NK-92 (cell line): ENCODE results near the gene STRAP.

Source experiments
- DNase-seq: peaks from one replicate; lab custom pipeline; 2025; ENCODE audit not compliant: unreplicated experiment; lab: John Stamatoyannopoulos, UW

STRAP gene, protein sequence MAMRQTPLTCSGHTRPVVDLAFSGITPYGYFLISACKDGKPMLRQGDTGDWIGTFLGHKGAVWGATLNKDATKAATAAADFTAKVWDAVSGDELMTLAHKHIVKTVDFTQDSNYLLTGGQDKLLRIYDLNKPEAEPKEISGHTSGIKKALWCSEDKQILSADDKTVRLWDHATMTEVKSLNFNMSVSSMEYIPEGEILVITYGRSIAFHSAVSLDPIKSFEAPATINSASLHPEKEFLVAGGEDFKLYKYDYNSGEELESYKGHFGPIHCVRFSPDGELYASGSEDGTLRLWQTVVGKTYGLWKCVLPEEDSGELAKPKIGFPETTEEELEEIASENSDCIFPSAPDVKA

DNA sequence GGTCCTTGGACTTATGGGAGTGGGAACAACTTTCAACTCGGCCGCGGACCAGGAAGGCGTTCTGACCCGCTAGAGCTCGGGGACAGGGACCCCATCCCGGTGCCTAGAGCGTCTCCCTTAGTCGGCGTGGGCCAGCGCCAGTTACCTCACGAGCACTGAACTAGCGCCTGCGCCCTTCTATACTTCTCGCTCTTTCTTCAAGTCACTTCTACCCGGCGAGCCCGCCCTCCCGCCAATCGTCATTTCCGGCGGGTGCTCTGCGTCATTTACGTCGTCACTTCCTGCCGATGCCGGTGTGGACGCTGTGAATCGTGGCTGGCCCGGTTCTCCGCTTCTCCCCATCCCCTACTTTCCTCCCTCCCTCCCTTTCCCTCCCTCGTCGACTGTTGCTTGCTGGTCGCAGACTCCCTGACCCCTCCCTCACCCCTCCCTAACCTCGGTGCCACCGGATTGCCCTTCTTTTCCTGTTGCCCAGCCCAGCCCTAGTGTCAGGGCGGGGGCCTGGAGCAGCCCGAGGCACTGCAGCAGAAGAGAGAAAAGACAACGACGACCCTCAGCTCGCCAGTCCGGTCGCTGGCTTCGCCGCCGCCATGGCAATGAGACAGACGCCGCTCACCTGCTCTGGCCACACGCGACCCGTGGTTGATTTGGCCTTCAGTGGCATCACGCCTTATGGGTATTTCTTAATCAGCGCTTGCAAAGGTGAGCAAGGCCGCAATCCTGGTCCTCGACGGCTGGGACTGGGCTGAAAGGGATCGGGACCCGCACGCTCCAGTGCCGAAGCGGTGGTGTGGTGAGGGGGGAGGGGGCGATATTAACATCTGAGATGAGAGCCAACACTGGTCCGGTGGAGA, at the start of gene STRAP:
Gene STRAP, plus strand, starts transcription at position 270 of the 854 bp plus-strand sequence. Its CDS starts 321 bp downstream, at position 591.
- DNase-seq: peak; percentile 45

DNA sequence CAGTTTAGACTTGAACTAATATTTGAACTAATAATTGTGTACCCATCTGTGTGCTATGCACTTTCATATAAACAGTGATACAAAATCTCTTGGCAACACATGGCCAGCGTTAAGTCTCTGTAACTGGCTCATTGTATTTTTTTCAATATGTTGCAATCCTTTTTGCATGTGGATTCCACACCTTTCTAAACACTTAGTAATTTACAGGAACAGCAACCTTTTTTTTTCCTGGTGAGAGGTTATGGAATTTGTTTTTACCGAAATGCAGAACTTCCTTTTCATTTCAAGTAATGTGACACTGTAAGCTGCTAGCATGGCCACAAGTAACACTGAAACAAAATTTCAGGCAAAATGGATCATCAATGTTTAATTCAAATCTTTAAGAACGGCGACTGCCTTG, 47.6 kb upstream of the STRAP start:
- no peak for DNase-seq

DNA sequence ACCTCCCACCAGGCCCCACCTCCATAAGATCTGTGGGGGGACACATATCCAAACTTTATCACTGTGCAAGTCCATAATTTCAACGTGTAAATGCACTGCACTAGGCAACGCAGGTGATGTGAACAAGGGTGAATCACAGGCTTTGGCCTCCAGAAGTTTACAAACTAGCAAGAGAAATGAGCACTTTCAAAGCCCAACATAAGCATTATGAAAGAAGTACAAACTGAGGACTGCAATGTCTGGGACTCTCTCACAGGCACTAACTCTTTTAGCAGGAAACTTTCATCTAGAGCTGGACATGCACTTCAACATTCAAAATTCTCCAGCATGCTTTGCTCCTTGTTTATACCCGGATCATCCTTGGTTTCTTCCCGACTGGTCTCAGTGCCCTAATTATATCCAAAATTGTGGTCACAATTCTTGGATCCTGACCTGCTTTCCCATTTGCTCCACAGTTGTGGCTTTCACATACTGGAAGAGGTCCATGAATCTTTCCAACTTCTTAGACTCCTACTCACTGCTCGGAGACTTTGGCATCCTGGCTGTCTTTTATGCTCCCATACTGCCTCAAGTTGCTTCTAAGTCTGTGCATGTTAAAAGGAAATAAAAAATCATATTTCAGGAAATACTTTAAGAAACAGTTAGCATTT, 44.9 kb upstream of the STRAP start:
- DNase-seq: no peak

DNA sequence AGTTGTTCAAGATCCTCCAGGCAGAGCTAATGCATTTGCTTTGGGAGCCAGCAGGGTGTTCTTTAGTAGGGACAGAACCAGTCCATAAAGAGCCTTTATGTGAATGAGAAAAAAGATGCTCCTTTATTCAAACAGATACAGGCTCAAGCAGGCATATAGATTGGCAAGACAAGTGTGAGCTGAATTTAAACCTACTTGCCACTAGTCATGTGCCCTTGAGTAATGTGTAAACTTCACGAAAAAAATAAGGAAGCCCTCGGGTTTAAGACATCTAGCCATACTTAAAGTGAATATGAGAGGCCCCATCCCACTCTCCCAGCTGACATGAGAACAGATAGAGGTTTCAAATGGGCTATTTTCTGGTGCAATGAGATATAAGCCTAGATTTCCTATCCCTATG, 43.1 kb upstream of the STRAP start:
- DNase-seq: no peak

DNA sequence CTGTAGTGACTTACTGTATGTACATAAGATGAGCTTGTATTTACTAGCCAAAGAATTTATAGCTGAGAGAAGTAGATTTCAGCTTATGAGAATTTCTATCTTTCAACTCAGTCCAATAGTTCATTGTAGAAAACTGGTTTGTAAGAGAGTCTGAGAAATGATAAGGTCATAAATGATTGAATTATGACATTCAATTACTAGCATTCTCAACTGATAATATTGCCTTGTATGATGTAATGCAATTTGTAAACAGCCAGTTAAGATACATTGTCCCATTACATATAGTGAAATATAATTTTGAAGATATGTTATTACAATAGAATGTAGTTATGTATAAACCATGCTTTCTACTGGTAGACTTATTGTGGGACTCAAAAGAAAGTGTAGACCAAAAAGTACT, 42.5 kb upstream of the STRAP start:
- DNase-seq: no peak

DNA sequence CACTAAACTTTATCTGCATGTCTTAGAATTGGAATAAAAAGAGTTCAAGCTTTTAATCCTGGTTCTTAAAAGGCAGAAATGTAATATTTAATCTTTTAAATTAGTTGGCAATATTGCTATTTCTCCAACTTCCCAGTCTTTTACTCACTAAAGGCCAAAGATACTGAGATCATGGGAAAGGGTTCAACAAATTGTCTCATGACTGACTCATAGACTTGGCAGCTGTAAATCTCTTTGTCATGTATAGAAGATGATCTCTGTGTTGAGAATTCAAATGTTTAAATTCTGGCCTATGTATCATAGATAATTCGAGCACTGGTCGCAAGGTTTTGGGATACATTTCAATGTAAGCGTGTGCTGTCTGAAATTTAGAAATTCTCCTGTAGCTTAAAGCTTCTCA, 40.1 kb upstream of the STRAP start:
- DNase-seq: no peak

DNA sequence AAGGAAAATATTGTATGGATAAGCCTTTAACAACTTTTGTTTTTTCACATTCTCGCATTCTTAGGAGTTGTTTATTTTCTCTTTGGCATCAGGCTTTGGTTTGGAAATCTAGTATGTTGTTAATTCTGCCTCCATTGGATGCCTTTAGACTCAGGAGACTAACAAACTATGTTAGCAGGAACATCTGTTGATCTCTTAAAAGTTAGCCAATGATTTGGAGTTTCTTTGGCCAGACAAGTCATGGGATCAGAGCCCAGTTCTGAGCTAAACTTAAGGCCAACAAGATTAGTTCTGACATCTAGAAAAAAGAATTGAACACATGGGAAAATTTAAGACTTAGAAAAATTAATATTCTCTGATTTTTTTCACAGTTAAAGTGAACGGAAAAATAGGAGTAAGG, 35.3 kb upstream of the STRAP start:
- DNase-seq: no peak

DNA sequence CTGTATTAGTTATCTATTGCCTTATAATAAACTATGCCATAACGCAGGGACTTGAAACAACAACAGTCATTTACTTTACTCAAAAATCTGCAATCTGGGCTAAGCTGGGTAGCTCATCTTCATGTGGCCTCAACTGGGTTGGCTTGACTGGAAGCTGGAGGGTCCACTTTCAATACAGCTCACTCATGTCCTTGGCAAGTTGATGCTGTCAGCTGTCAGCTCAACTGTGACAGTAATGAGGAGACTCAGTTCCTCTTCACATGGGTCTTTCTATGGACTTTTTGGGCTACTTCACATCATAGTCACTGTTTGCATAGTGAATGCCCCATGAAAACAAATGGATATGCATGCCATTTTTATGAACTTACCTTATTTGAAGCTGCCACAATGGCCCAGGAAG, 33.6 kb upstream of the STRAP start:
- DNase-seq: no peak

DNA sequence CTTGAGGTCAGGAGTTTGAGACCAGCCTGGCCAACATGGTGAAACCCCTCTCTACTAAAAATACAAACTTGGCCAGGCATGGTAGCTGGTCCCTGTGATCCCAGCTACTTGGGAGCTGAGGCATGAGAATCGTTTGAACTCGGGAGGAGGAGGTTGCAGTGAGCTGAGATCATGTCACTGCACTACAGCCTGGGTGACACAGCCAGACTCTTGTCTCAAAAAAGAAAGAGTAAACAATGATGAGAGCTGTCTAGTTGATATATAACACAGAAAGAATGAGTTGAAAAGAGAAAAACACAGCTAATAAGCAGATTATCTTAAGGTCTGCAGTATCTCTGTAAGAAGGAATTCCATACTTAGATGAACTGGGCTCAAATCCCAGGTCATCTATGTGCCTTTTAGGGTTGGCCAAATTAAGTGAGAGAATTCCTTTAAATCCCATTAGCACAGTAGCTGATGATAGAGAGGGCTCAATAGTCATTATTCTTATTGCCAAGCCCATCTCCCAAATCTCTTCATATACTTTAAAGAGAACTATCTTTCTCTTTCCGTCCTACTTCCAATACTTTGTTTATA, 31.1 kb upstream of the STRAP start:
- DNase-seq: no peak

DNA sequence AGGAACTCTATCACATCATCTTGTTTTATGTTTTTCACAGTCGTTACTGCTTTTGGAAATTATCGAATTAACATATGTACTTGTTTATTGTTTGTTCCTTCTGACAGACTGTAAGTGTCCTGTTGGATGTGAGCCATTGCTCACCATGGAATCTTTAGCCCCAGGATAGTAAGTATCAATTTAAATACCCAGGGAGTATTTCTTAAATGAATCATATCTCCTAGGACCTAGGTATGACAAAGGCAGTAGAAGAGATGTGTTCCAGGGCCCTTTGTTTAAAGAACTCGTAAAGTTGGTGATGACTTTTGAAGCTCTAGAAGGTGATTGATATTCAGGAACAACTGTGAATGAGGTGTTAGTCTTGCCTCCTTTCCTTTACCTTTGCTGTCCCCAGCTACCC, 30.3 kb upstream of the STRAP start:
- no peak for DNase-seq

DNA sequence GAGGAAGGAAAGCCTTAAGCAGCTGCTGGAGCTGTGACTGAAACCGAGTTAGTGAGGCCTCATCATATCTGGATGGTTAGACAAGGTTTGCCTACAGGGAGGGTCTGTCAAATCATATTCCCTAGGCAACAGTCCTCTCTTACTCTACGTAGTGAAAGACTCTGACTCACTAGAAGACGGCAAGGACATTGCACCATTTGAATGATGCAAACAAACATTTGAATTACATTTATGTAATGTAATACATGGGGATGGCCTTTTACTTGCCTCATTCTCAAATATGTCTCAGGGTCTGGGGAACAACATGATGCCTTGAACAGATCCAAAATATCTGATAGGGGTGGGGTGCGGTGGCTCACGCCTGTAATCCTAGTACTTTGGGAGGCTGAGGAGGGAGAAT, 29.8 kb upstream of the STRAP start:
- DNase-seq: no peak

DNA sequence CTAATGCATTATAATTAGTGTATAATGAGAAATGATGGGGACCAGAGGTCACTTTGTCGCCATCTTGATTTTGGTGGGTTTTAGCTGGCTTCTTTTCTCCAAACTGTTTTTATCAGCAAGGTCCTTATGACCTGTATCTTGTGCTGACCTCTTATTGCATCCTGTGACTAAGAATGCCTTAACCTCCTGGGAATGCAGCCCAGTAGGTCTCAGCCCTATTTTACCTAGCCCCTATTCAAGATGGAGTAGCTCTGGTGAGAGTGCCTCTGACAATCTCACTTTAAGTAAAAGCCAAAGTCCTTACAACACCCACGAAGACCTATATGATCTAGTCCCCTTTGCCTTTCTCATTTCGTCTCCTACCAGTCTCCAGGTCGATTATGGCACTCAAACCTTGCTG, 28.3 kb upstream of the STRAP start:
- DNase-seq: no peak

DNA sequence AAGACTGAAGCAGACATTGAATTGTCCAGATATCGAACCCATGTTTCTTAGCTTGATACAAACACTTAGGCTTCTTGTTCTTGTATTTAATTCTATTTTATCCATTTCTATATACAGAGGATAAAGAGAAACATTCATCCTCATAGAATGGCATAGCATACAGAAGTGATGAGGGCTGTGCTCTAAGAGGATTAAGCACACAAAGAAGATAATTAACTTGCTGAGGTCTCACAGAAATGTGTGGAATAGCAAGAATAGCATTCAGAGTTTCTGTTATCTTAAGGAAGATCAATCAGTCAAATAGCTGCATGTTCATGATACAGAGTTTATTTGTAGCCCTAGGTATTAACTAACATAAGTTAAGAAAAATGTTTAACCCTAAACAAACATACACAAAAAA, 27.3 kb upstream of the STRAP start:
- no peak for DNase-seq

DNA sequence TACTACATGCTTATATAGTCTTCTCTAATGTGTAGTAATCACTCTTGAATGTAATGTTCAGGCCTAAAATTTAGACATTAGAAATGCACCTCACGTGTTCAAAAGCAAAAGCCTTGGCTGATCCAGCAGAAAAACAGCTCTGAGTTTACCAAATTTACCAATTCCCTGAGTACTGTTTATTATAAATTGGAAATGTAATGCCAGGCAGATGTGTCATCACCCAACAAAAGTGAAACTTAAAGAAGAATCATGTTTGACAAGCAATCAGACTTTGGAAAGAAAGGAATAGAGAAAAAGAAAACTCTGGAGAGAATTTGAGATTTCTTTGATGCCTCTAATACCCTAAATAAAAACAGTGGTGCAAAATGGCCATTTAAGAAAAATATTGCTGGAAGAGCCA, 26.5 kb upstream of the STRAP start:
- DNase-seq: no peak

DNA sequence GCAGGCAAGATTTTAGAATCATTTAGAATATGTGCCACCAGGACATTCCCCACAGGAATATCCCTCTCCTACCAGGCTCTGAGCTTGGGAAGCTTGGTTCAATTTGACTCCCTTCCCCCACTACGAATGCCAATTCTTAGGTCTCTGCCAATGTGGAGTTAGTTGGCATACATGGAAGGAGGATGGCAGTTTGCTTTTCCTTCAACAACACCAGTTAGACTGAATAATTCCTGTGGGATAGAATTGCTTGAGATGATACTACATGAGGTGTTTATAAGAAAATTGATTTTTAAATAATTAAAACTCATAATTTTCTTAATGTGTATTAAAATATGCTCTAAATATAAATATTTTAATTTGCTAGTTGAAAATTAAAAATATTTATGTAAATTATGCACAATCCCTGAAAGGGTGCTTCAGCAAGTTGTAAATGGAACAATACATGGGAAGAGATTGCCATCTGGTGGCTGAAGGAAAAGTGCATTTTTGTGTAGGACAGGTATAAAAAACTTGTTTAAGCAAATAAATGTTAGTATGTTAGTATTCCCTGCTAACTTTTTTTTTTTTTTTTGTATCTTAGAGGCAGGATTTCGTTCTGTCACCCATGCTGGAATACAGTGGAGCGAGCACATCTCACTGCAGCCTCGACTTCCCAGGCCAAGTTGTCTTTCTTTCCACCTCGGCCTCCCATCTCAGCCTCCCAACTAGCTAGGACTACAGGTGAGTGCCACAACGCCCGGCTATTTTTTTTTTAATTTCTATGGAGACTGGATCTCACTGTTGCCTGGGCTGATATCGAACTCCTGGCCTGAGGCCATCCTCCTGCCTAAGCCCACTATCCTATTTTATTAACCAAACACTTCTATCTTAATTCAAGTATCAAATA, 25.8 kb upstream of the STRAP start:
- no peak for DNase-seq

DNA sequence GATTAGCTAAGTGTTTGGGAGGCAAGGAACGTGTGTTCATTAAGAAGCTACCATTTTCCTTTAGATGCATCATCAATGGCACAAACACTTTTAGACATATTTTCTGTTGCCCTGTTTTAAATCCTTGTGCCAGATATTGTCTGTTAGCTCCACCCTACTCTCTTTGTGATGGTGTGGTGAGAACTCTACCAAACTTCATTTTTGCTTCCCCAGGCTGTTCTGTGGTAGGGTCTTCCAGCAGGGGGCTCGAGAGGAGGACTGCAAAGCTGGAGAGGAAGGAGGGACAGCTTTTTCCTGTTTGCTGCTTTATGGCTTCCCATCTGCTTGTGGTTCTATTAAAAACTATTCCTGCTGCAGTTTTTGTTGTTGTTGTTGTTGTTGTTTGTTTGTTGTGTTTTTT, 23.8 kb upstream of the STRAP start:
- DNase-seq: no peak

DNA sequence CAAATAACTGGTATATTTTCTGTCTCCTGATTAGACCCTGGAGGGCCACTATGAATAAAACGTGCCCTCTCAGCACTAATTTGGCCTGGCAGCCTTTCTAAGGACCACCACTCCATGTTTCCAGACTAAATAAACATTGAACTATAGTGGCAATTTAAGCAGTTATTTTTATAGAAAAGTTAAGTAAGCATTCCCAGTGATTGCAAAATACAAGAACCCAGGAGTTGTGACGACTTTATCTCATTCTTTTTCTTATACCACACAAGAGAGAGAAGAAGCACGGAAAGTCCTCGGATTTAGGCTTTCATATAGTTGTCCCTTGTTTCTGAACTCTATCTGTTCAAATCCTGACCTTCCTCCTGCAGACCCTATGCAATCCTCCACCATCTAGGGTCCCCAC, 23.1 kb upstream of the STRAP start:
- DNase-seq: no peak

DNA sequence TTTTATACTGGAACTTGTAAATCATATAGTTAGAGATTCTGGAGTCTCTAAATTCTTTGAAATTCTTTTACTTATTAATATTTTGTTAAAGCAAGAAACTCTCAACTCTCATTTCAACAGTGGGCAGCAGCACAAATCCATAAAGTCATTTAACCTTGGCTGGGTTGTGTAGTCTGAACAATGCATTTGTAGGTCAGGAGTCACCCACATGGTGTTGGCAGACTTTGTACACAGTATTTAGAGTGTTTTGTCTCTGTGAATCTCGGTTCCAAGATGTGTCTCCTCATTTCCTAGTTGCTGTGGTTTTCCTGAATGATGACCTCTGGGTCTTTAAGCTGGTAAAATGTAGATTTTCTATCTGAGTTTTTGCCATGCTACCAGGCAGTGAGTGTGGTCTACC, 20.8 kb upstream of the STRAP start:
- DNase-seq: no peak

DNA sequence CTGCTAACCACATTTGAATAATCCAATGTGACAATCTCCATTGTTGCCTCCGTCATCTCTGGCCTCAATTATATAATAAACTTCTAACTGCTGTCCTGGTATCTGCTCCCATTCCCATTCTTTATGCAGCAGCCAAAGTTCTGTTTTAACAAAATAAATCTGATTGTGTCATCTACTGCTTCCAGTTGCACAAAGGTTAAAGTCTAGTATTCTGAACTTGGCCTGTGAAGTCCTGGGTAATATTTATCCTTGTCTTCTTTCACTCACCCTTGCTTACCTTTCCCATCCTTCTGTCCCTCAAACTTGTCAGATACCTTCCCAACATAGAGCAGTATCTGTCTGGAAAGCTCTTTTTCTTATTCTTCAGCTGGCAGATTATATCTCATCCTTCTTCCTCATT, 19.3 kb upstream of the STRAP start:
- no peak for DNase-seq

DNA sequence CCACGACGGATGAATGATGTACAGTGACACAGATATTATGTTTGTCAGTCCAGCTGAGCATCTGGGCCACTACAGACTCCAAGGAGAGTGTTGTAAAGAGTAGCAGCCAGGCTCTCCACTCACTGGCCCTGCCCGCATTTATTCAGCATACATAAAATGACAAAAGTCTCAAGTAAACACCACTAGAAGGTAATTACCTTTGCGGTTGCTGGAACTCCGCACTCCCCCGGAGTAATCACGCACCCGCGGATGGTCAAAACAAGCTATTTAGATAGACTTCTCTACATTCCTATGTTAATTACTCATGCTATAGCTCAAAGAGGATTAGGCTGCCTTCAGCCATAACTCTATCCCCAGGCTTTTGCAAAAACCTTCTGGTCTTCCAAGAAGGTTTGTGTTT, 18.8 kb upstream of the STRAP start:
- no peak for DNase-seq

DNA sequence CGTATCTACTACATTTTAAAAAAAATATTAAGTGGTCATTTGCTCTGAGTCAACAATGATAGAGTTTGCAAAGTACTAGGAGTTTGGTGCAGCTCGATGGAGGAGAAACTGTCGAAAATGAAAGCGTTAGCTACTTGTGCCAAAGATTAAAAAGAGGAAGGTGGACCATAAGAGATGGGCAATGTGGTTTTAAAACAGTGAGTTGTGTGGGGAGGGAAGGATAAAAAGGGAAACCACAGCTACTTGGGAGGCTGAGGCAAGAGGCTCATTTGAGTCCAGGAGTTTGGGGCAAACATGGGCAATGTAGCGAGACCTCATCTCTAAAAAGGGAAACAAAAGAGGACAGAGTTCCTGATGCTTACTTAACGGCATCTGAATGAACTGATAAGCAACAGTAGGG, 18.2 kb upstream of the STRAP start:
- no peak for DNase-seq
